GM12892 (cell line): ENCODE results near the gene ARSA.

Experiments
- POLR2A ChIP-seq: IDR thresholded peaks from 2 replicates; pipeline ENCODE4 v1.6.1; 2011; ENCODE audit warnings: low read depth, low read length, control low read depth
- POLR2AphosphoS5 ChIP-seq: IDR thresholded peaks from 2 replicates; pipeline ENCODE4 v1.6.1; 2011; ENCODE audit warnings: low read depth, low read length, control low read depth
- TAF1 ChIP-seq: IDR thresholded peaks from 2 replicates; pipeline ENCODE4 v1.6.1; 2011; ENCODE audit warnings: low read depth, mild to moderate bottlenecking, control low read depth, low read length, borderline replicate concordance

GRCh38 chr22:50597097-50597496 lies 30.9 kb downstream of the ARSA start:
- TF ChIP-seq TAF1 (no peak), POLR2A (no peak), POLR2AphosphoS5 (no peak)
